ENCODE measurements around the gene NDUFAF8.

NDUFAF8 gene

DNA sequence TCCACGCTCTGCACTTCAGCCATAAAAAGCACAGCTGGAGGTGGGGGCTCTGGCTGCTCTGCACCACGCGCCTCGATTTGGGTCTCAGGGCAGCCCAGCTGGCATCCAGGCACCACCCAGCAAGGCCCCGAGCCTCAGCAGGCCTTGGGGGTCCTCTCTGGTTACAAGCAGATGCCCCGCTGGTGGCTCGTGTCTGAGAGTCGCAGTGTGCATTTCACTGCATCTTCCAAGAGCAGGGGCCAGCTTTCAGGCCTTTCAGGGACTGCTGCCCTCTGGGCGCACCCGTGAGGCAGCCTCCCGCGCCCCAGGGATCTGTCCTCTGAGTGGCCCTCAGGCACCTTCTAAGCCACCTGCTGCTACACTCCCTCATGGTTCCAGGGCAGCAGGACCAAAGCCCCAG is 25.5 kb downstream of the NDUFAF8 start:
- no peak for FAIRE-seq
- no peak for TF ChIP-seq POLR2A (IDR thresholded peaks at IDR 0.05; ENCODE audit: low read depth, low read length)

GRCh38 chr17:81265576-81265975 is 26.5 kb downstream of the NDUFAF8 start:
- no peak for TF ChIP-seq POLR2A (IDR thresholded peaks at IDR 0.05; ENCODE audit: low read depth, low read length)
- DNase-seq (ENCODE audit: insufficient read length, low spot score) = no peak
- FAIRE-seq = no peak

More for the DNA sequence above, 25.5 kb downstream of the NDUFAF8 start:
- DNase-seq (ENCODE audit: insufficient read length, low spot score) = no peak

- DNase-seq (ENCODE audit: insufficient read length, low spot score) (no peak), FAIRE-seq (no peak)
- no peak for TF ChIP-seq POLR2A (IDR thresholded peaks at IDR 0.05; ENCODE audit: low read depth, low read length)
Observed at GRCh38 chr17:81267390-81268067, 28.4 kb downstream of the NDUFAF8 start.

DNA sequence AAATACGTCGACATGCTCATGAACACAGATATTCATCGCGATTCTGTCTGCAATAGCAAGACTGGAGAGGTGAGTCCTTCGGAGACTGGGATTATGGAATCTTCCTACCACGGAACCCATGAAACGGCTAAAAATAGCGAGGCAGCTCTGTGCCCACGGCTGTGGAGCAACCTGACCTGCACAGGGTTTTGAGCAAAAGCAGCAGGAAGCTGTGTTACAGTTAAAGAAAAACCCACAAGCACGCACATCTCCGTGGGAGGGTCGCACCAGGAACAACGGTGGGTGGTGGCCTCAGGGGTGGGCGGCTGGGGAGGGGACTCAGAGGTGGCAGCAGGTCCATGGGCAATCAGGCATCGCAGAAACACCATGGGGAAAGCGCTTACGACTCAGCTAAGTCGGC is 31.2 kb downstream of the NDUFAF8 start:
- DNase-seq (ENCODE audit: insufficient read length, low spot score) = no peak
- FAIRE-seq = no peak

GRCh38 chr17:81271226-81271625 is 32.1 kb downstream of the NDUFAF8 start:
- FAIRE-seq = no peak
- no peak for DNase-seq (ENCODE audit: insufficient read length, low spot score)
- TF ChIP-seq POLR2A (IDR thresholded peaks at IDR 0.05; ENCODE audit: low read depth, low read length) = no peak

More for the DNA sequence above, 31.2 kb downstream of the NDUFAF8 start:
- no peak for TF ChIP-seq POLR2A (IDR thresholded peaks at IDR 0.05; ENCODE audit: low read depth, low read length)

DNA sequence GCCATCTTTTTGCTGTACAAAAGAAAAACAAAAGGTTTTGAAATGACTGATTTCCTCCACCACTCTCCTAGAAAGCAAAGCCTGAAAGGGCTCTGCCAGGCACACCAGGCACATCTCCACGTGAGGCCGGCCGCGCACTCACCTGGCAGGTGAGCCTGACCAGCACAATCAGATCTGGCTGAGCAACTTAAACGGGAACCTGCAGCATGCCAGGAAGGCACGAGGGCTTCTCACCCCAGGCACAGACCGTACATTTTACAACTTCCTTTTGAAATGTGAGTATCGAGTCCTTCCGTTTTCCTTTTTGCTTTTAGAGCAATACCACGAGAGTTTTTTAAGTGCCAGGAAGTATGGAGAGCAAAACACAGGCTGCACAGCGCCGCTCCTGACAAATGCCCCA is 33.5 kb downstream of the NDUFAF8 start:
- no peak for TF ChIP-seq POLR2A (IDR thresholded peaks at IDR 0.05; ENCODE audit: low read depth, low read length)
- FAIRE-seq (no peak), DNase-seq (ENCODE audit: insufficient read length, low spot score) (no peak)

DNA sequence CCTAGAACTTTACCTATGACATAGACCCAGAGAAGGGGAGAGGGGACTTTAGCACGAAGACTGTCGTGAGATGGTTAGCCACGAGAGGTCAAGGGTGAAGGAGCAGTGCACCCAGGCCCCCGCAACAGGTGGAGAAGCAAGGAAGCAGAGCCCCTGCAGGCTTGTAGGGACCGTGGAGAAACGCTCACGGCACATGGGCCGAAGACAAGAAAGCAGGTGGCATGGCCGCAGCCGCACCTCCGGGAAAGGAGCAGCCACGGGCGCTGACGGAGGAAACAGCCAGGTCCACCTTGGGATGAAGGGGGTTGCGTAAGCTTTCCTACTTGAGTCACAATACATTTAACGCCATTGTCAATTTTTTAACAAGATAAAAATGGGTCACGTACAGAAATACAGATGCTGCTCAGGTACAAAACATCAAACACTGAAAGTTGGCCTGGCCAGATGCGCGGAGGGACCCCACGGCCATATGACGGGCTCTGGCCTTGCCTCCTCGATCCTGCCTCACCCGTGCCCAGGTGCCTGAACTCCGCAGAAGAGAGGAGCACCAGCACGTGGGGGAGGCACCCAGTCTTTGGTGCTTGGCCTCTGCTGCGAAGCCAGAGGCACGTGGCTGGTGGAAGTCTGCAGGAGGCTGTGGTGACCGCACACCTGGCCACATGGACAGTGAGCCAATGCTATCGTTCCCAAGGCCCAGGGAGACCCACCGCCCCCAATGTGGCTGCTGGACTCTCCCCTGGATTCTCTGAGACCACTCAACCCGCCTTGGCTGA is 34.8 kb downstream of the NDUFAF8 start:
- DNase-seq (ENCODE audit: insufficient read length, low spot score) = no peak
- no peak for FAIRE-seq
- no peak for TF ChIP-seq POLR2A (IDR thresholded peaks at IDR 0.05; ENCODE audit: low read depth, low read length)

DNA sequence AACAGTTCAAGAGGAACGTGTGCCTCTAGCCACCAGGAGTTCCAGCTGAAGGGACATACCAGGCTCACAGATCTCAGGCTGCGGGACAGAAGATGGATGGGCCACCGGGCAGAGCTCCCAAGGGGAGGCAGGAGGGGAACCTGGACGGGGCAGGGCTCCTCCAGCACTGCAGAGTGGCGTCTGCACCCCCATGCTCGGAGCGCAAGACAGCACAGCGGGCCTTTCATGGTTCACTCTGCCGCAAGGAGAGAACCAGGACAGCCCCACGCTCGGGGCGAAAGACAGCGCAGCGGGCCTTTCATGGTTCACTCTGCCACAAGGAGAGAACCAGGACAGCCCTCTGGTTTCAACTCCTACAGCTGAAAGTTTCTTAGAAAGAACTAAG is 35.3 kb downstream of the NDUFAF8 start:
- FAIRE-seq = no peak
- no peak for DNase-seq (ENCODE audit: insufficient read length, low spot score)
- TF ChIP-seq POLR2A (IDR thresholded peaks at IDR 0.05; ENCODE audit: low read depth, low read length) = no peak

DNA sequence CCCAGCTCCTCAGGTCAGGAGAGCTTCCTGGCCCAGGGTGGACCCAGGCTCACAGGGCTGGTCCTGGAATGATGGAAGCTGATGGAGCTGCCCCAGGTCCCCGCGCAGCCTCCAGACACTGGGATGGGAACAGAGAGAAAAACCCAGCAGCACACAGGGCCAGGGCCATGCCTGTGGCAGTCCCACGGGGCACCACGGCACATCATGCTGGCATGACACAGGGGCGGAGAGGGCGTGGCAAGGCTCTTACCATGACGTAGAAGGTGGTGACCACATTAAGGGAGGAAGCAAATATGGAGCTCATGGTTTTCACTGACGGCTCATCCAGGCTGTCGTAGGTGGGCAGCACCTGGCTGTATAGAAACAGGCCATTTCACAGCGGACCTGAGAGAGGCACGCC is 37.7 kb downstream of the NDUFAF8 start:
- no peak for TF ChIP-seq POLR2A (IDR thresholded peaks at IDR 0.05; ENCODE audit: low read depth, low read length)
- DNase-seq (ENCODE audit: insufficient read length, low spot score) (no peak), FAIRE-seq (no peak)

DNA sequence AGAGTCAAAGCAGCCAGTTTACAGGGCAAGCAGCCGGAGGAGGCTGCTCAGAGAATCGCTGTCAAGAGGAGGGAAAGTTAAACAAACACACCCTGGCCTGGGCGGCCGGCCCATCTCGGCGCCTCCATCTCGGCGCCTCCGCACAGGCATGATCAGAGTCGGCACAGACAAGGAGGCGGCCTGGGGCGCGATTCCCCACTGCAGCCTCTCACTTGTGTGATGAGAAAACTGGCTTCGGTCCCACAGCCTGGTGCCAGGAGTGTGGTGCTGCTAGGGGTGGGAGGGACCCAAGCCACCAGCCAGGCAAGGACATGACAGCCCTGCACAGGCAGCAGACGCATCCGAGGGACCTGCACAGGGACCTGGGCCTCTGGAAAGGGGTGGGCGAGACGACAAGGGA is 38.3 kb downstream of the NDUFAF8 start:
- no peak for TF ChIP-seq POLR2A (IDR thresholded peaks at IDR 0.05; ENCODE audit: low read depth, low read length)
- FAIRE-seq (no peak), DNase-seq (ENCODE audit: insufficient read length, low spot score) (no peak)

DNA sequence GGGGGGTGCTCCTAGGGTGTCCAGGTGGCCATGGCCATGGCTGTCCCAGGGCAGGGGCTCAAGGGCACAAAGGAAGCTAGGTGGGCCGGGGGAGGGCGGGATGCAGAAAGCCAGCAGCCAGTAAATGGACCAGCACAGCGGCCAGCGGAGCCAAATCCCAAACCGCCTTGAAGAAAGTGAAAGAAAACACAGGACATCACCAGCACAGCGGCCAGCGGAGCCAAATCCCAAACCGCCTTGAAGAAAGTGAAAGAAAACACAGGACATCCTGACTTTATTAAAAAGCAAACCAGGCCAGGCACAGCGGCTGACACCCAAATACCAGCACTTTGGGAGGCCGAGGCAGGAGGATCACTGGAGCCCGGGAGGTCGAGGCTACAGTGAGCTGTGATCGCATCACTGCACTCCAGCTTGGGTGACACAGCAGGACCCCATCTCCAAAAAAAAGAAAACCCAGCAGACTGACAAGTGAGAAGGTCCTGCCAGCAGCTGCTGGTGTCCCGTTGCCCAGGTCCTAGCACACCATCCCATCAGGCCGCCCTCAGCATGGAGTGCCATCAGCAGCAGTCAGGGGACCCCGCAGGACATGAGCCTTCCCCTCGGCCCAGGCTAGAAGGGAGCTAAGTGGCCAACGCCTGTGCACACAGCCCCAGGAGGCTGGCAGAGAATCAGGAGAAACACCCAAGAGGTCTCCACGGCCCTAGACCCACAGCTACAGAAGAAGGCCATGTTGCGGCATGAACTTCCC is 39.0 kb downstream of the NDUFAF8 start:
- TF ChIP-seq POLR2A (IDR thresholded peaks at IDR 0.05; ENCODE audit: low read depth, low read length) = no peak
- no peak for FAIRE-seq
- DNase-seq (ENCODE audit: insufficient read length, low spot score) = no peak

DNA sequence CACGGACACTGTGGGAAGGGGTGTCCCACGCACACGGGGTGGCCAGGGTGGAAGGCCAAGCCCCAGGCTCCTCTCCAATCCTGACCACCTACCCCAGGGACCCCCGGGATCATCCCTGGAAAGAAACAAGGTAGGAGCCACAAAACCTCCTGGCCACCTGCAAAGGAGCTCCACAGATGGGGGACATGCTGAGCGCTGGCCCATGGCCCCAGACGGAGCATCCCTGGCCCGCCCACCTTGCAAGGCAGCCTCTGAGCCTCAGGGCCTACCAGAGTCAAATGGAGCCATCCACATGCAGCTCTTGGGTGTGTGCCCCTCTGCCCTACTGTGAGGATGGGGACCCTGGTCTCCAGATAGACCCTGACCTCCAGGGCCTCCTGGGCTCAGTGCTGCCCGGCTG is 39.7 kb downstream of the NDUFAF8 start:
- FAIRE-seq (no peak), DNase-seq (ENCODE audit: insufficient read length, low spot score) (no peak)
- TF ChIP-seq POLR2A (IDR thresholded peaks at IDR 0.05; ENCODE audit: low read depth, low read length) = no peak

DNA sequence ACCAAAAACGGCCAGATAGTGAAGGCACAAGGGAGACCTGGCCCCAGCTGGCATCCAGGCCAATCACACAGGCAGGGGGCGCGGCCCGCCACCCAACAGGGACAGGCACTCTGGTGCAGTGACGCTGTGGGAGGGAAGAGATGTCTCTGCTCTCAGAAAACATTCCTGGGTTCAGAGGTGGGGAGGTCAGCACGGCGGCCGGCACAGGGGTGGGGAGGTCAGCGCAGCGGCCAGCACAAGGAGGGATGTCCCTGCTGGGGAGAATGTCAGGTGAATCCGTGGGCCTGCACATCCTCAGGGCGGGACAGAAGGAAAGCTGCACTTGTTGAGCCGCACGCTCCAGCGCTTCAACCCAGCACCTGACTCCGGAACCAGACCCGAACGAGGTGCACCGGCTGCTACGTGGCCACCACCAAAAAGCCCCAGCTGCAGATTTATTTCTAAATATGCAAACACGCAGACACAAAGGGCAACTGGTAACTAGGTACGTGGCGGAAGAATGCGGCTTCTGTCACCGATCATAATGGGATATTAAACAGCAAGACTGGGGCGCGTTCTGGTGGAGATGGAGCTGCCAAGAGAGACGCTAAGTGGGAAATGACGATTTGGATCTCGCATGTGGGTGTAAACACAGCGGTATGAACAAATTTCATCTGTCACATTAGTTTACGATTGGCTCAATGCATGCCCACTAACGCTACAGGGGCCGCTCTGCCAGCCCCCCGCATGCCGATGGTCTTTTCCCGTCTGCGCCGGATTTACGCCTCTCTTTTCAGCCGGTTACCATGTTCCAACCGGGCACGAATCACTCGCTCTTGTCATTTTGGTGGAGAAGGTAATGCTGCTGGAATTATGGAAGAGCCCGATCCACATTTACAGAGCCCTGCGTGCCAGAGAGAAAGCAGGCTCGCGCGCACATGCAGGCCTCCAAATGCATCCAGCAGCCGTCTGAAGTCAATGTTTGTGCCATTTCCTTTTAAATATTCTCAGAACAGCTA is 40.5 kb downstream of the NDUFAF8 start:
- no peak for TF ChIP-seq POLR2A (IDR thresholded peaks at IDR 0.05; ENCODE audit: low read depth, low read length)
- FAIRE-seq (no peak), DNase-seq (ENCODE audit: insufficient read length, low spot score) (no peak)
